HFF-Myc (cell line): ENCODE data around the gene SMIM30.

Source experiments
- DNase-seq: peaks from one replicate; pipeline ENCODE4 v3.0.0-alpha.2; 2011; ENCODE audit warnings: low read depth; ENCODE audit errors: extremely low read depth
- H3K4me3 ChIP-seq: replicated peaks from 2 replicates; pipeline ENCODE4 v1.5.1; 2011; ENCODE audit warnings: low read depth, mild to moderate bottlenecking, control low read depth, low read length
- TF ChIP-seq, protein P1 (sequence below): IDR thresholded peaks from 2 replicates; pipeline ENCODE4 v1.5.1; 2012; ENCODE audit warnings: mild to moderate bottlenecking, low read depth, low read length, control low read depth; ENCODE audit errors: missing control alignments

The SMIM30 gene

DNA sequence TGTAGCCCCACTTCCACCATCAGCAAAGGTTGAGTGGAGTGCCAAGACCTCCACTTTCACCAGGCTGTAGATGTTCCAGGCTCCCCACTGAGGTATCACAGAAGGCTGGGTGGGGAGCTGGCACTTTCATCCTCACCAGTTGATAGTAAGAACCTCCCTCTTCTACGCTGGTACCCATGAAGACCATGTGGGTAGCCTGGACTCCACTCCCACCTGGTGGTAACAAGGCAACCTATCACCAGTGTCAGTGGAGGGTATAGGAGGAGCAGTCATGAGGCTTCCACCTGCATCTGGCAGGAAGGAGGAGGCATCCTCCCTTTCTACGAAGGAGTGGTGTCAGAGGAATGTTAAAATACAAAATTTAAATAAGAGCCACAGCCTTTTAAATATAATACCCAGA, 4.4 kb downstream of the SMIM30 start:
- DNase-seq: no peak
- no peak overlapping the region for H3K4me3 ChIP-seq
- TF ChIP-seq, protein P1, sequence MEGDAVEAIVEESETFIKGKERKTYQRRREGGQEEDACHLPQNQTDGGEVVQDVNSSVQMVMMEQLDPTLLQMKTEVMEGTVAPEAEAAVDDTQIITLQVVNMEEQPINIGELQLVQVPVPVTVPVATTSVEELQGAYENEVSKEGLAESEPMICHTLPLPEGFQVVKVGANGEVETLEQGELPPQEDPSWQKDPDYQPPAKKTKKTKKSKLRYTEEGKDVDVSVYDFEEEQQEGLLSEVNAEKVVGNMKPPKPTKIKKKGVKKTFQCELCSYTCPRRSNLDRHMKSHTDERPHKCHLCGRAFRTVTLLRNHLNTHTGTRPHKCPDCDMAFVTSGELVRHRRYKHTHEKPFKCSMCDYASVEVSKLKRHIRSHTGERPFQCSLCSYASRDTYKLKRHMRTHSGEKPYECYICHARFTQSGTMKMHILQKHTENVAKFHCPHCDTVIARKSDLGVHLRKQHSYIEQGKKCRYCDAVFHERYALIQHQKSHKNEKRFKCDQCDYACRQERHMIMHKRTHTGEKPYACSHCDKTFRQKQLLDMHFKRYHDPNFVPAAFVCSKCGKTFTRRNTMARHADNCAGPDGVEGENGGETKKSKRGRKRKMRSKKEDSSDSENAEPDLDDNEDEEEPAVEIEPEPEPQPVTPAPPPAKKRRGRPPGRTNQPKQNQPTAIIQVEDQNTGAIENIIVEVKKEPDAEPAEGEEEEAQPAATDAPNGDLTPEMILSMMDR: peak; percentile 10

DNA sequence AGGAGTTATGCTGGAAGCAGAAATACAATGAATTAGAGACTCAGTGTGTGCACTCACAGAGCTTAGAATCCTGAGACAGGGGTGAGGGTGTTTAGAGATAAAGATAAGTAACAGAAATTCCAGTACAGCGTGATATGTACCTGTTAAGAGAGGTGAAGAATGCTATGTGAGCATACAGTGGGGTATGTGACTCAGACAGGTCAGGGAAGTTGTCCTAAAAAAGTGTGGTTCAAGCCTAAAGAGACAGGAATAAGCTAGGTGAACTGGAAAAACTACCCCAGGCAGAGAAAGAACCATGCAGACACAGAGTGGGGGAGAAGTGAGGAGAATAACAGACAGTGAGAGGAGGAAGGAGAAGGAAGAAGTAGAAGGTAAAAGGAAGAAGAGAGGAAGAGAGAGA, 8.6 kb downstream of the SMIM30 start:
- H3K4me3 ChIP-seq: no peak overlapping the region
- TF ChIP-seq, protein P1: no peak
- no peak for DNase-seq

DNA sequence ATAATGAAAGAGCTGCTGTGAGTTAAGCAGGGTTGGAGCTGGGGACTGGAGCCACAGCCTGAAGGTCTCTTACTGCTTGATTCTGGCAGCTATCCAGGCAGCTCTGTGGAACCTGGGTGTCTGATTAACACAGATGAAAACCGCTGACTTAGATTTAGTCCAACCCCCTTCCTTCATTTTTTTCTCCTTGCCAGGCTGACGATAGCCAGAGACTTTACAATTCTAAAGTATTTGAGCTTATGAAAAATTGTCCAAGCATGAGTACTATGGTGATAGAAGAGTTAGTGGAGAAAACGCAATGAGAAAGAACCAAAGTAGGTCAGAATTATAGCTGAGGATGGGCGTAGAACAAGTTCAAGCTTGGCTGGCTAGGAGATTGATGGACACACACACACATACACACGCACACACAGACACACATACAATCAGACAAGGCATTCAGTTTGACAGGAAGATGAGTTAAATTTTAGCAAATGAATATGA, 18.2 kb downstream of the SMIM30 start:
- DNase-seq: no peak
- TF ChIP-seq, protein P1: no peak

DNA sequence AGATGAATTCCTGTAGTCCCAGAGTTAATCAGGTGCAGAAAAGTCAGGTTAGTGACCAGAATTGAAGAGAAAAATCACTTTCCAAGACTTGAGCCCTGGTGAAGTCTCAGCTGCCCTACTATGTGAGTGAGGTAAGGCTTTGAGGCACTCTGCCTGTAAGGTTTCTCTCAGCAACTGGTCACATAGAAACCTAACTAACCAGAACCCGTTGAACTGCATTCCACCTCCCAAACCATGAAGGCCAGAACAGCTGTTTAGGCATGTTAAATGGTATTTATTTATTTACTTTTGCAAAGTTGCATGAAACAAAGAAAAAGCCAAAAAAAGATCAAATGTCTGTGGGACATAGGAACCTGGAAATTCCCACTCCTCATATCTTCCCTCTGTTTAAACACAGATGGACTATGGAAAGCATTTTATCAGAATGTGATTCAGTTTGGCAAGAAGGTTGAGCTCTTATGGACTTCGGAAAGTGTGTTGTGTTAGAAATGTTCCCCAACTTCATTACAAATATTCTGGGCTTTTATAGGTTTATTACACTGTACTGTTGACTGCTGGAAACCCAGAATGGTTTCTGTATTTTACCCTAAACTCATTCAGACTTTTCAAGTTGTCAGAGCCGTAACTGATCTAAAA, 19.0 kb downstream of the SMIM30 start:
- no peak overlapping the region for H3K4me3 ChIP-seq
- TF ChIP-seq, protein P1: no peak
- DNase-seq: no peak

More for the DNA sequence above, 18.2 kb downstream of the SMIM30 start:
- H3K4me3 ChIP-seq: no peak overlapping the region

DNA sequence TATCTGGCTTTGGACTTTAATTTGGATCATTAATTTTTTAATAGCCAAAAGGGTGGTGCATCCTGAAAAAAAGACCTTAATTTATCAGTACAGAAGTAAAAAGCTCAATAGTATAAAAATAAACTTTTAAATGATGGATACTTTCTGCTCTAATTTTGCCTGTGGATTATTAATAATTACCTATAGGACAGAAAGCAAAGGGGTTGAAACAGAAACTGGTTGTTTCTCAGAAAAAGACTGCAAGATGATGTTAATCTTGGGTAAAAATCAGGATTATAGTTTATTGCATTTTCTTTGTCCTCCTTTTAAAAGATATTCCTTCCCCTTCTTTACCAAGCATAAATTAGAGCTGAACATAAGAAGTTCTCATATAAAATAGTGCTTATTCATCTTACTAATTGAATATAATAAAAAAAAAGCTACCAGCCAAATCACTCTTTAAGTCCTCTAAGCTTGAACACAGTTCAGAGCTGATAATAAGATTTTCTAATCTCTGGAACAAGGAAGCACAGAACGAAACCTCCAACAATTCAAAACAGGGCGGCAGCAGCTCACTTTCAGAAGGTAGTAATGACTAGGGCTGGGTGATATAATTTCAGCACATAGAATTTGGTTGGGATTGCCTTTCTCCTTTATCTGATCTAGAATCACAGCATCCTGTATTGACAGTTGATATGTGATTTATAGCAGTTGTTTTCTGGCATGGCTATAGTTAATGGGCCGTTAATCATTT, 23.7 kb downstream of the SMIM30 start:
- no peak overlapping the region for H3K4me3 ChIP-seq
- TF ChIP-seq, protein P1: no peak
- DNase-seq: no peak

DNA sequence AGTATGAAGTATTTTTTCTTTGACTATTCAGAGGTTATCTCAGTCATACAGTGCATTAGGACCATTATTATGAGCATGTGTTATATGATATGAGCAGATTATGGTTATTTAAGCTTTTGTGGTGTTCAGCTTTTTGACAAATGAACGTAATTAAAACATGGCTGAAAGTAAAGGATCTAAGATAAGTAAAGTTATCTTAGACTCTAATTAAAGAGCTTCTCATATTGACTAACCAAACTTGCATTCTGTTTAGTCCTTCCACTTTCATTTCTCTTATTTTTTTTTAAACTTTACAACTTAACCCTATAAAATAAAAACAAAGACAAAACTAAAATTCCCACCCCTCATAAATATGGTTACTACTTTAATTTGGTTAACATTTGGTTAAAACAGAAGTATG, 24.8 kb downstream of the SMIM30 start:
- no peak overlapping the region for H3K4me3 ChIP-seq

More for the DNA sequence above, 24.8 kb downstream of the SMIM30 start:
- TF ChIP-seq, protein P1: no peak
- DNase-seq: no peak
